ENCODE data around the gene VSTM5.
"Not testable (repeated sequence)": the region's sequence is repeated elsewhere in the genome, so short reads cannot be mapped to it uniquely, and the experiment has no call there.

VSTM5 gene

DNA sequence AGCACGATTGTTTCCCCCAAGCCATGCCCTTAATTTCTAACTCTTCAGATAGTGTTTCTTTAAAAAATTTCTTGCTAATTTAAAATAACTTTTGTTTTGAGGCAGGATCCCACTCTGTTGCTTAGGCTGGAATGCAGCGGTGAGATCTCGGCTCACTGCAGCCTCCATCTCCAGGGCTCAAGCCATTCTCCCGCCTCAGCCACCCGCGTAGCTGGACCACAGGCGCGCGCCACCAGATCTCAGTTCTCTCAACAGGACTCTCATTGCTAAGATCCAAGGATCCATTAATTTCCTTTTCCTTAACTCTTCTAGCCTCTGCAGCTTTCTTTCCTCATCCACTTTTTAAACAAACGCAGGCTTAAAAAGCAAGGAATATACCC lies 66.7 kb downstream of the VSTM5 start:
- no peak for TF ChIP-seq TAF1 (IDR thresholded peaks at IDR 0.05; ENCODE audit: borderline replicate concordance, low read depth, low read length)
- TF ChIP-seq POLR2A (IDR thresholded peaks at IDR 0.05; ENCODE audit: low read depth, low read length), result no peak
- TF ChIP-seq POLR2AphosphoS5 (IDR thresholded peaks at IDR 0.05; ENCODE audit: low read depth, low read length), result no peak
- FAIRE-seq, result no peak
- DNase-seq (ENCODE audit: insufficient read length), result no peak

DNA sequence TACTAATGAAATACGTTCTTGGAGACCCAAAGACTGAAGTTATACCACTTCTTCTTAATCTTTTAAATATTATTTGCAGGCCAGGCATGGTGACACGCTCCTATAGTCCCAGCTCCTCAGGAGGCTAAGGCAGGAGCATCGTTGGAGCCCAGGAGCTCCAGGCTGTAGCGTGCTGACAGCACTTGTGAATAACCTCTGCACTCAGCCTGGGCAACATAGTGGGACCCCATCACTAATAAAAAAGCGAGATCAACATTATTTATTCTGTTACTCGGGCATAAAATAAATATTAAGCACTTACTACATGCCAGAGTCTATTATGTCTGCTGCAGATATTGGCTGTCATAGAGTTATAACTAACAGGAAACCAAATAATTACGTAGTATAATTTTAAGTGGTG lies 67.1 kb downstream of the VSTM5 start:
- TF ChIP-seq TAF1 (IDR thresholded peaks at IDR 0.05; ENCODE audit: borderline replicate concordance, low read depth, low read length) (no peak), POLR2AphosphoS5 (IDR thresholded peaks at IDR 0.05; ENCODE audit: low read depth, low read length) (no peak), POLR2A (IDR thresholded peaks at IDR 0.05; ENCODE audit: low read depth, low read length) (no peak)
- FAIRE-seq (no peak), DNase-seq (ENCODE audit: insufficient read length) (no peak)

DNA sequence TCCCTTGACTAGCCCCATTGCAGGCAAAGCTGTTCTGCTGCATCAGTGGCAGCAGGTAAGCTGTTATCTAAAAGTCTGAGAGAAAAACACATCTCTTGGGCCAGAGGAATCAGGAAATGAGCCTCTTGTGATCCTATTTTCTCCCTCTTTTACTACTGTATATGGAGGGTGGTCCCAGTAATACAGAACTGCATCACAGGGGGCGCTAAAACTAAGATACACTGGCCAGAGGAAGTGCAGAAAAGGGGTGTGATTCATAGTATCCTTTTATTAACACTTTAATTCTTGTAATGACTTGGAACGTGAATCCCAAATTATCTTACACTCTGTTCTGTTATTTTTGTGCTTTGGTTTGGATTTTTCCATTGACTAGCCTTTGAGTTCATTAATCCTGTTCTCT lies 75.1 kb downstream of the VSTM5 start:
- DNase-seq (ENCODE audit: insufficient read length) (no peak), FAIRE-seq (no peak)

DNA sequence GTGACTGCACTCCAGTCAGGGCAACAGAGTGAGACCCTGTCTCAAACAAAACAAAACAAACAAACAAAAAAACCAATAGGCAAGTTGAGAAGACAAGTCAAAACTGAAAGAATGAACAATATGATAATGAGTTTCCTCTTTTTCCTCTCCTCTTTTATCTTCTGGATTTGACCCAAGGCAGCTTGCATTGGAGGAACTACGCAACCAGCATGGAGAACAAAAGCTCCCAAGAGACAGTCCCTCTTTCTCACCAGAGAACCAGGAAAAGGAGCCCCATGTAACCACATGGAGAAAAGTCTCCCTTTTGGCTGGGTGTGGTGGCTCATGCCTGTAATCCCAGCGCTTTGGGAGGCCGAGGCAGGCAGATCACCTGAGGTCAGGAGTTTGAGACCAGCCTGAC lies 75.9 kb downstream of the VSTM5 start:
- FAIRE-seq; DNase-seq (ENCODE audit: insufficient read length): not testable (repeated sequence)

More for the DNA sequence above, 75.1 kb downstream of the VSTM5 start:
- TF ChIP-seq TAF1 (IDR thresholded peaks at IDR 0.05; ENCODE audit: borderline replicate concordance, low read depth, low read length) (no peak), POLR2AphosphoS5 (IDR thresholded peaks at IDR 0.05; ENCODE audit: low read depth, low read length) (no peak), POLR2A (IDR thresholded peaks at IDR 0.05; ENCODE audit: low read depth, low read length) (no peak)

DNA sequence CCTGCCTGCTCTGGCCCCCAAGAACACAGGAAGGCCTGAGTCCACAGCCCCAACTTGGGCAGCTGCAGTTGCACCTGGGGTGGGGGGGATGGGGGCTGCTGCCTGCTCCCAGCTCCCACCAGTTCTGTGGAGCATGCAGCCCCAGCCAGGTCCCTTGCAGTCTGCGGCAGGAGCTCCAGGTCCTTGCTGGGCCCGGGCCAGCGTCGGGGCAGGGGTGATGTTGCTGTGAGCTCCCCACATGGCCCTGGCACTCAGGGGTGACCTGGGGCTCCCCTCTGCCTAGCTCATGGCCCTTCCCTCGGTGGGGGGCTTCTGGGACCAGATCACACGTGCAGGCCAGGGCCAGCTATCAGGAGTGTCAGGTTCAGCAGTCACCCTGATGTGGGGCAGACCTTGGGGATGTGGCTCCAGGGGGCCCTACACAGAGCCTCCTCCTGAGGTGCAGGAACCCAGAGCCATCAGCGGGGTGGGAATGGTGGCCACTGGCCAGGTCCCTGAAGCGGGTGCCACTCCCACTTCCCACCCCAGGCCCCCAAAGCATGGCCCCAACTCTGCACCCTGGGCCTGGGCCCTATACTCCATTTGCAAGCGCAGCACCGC lies 76.7 kb downstream of the VSTM5 start:
- TF ChIP-seq TAF1 (IDR thresholded peaks at IDR 0.05; ENCODE audit: borderline replicate concordance, low read depth, low read length), result no peak
- TF ChIP-seq POLR2A (IDR thresholded peaks at IDR 0.05; ENCODE audit: low read depth, low read length), result no peak
- TF ChIP-seq POLR2AphosphoS5 (IDR thresholded peaks at IDR 0.05; ENCODE audit: low read depth, low read length), result no peak
- FAIRE-seq (no peak), DNase-seq (ENCODE audit: insufficient read length) (no peak)

DNA sequence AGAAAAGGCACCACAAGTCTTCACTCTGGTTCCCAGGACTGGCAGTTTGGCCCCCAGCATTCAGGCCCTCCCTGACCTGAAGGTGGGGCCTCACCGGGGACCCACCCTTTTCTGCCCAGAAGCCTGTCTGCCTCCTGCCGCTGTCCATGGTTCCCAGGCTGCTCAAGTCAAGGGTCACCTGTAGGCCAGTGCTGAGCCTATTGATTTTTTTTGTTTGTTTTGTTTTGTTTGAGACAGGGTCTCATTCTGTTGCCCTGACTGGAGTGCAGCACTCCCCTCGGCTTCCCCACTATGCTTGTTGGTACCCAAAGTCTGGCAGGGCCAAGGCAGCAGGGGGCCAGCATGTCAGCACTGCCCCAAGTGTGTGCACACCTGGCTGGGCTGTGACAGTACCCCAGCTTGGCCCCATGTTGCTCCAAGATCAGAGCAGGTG lies 77.4 kb downstream of the VSTM5 start:
- TF ChIP-seq POLR2AphosphoS5 (IDR thresholded peaks at IDR 0.05; ENCODE audit: low read depth, low read length), result no peak
- TF ChIP-seq TAF1 (IDR thresholded peaks at IDR 0.05; ENCODE audit: borderline replicate concordance, low read depth, low read length), result no peak
- no peak for TF ChIP-seq POLR2A (IDR thresholded peaks at IDR 0.05; ENCODE audit: low read depth, low read length)
- DNase-seq (ENCODE audit: insufficient read length), result no peak
- no peak for FAIRE-seq

DNA sequence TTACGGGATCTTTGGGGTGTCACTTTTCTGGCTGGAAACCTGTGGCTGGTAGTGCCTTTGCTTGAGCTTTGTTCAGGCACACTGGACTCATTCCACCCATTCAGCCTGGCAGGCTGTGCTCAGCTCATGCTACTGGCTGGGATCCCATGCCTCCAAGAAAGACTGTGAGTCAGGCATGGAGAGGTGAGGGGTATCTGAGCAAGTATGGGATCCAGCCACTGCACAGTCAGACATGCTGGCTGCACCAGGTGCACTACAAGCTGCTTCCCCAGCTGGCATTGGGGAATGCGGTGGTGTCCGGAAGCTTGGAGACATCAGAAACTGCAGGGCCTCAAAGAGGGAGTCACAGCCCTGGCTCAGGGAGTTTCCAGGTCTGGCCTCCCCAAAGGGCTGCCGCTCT lies 78.3 kb downstream of the VSTM5 start:
- DNase-seq (ENCODE audit: insufficient read length) (no peak), FAIRE-seq (no peak)
- TF ChIP-seq TAF1 (IDR thresholded peaks at IDR 0.05; ENCODE audit: borderline replicate concordance, low read depth, low read length) (no peak), POLR2AphosphoS5 (IDR thresholded peaks at IDR 0.05; ENCODE audit: low read depth, low read length) (no peak), POLR2A (IDR thresholded peaks at IDR 0.05; ENCODE audit: low read depth, low read length) (no peak)

DNA sequence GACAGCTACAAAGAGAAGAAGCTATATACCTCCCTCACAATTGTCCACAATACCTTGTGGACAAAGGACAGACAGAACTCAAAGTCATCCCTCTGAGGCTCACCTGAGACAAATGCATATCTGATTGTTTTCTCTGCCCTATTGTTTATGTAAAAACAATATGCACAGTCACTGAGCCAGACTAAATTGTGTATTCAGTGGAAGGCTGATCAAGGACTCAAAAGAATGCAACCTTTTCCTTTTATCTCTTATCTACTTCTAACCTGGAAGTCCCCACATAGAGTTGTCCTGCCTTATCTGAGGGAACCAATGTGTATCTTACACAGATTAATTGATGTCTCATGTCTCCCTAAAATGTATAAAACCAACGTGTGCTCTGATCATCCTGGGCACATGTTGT lies 80.3 kb downstream of the VSTM5 start:
- FAIRE-seq (no peak), DNase-seq (ENCODE audit: insufficient read length) (no peak)
- no peak for TF ChIP-seq POLR2AphosphoS5 (IDR thresholded peaks at IDR 0.05; ENCODE audit: low read depth, low read length)
- no peak for TF ChIP-seq TAF1 (IDR thresholded peaks at IDR 0.05; ENCODE audit: borderline replicate concordance, low read depth, low read length)
- no peak for TF ChIP-seq POLR2A (IDR thresholded peaks at IDR 0.05; ENCODE audit: low read depth, low read length)
